Ishikawa (cell line): ENCODE data around the gene PTPRD.

Experiments used
- CREB1 ChIP-seq: IDR thresholded peaks from 2 replicates; pipeline ENCODE4 v1.6.1; 2012; ENCODE audit warnings: low read depth
- EP300 ChIP-seq: IDR thresholded peaks from 2 replicates; pipeline ENCODE4 v1.6.1; 2012; ENCODE audit warnings: borderline replicate concordance
- NFIC ChIP-seq: IDR thresholded peaks from 2 replicates; pipeline ENCODE4 v1.6.1; 2012
- RAD21 ChIP-seq: IDR thresholded peaks from 2 replicates; pipeline ENCODE4 v1.6.1; 2012; ENCODE audit warnings: low read depth
- REST ChIP-seq: IDR thresholded peaks from 2 replicates; pipeline ENCODE4 v1.6.1; 2012; ENCODE audit warnings: low read depth, mild to moderate bottlenecking
- USF1 ChIP-seq: IDR thresholded peaks from 2 replicates; pipeline ENCODE4 v1.6.1; 2012

GRCh38 chr9:10282084-10282483 lies 330.7 kb downstream of the PTPRD start:
- TF ChIP-seq RAD21 (no peak), NFIC (no peak), EP300 (no peak), CREB1 (no peak), REST (no peak), USF1 (no peak)
